Neural crest cell (in vitro differentiated cells): ENCODE results near the gene GRIA4. TPM values are rescaled to one million over a fixed set of nuclear protein-coding genes. Genes with fewer than 3 reads are reported as not detected.

Source experiments
- DNase-seq: peaks from one replicate; pipeline ENCODE4 v3.0.0; 2021; ENCODE audit warnings: low read depth, mixed read lengths, low spot score
- H3K27ac Mint-ChIP-seq: one replicate; pipeline ENCODE4 v1.8.0; 2021; ENCODE audit warnings: mild to moderate bottlenecking, mixed read lengths; ENCODE audit not compliant: unreplicated experiment
- H3K27me3 Mint-ChIP-seq: 2 replicates; pipeline ENCODE4 v1.8.0; 2021; ENCODE audit warnings: low read depth, mild to moderate bottlenecking, mixed read lengths
- H3K36me3 Mint-ChIP-seq: 2 replicates; pipeline ENCODE4 v1.8.0; 2021; ENCODE audit warnings: low read depth, mild to moderate bottlenecking, mixed read lengths
- H3K4me1 Mint-ChIP-seq: 2 replicates; pipeline ENCODE4 v1.8.0; 2021; ENCODE audit warnings: mixed read lengths
- H3K4me3 Mint-ChIP-seq: one replicate; pipeline ENCODE4 v1.8.0; 2021; ENCODE audit warnings: mild to moderate bottlenecking, mixed read lengths
- H3K9me3 Mint-ChIP-seq: 2 replicates; pipeline ENCODE4 v1.8.0; 2021; ENCODE audit warnings: mixed read lengths
- total RNA-seq: library from RNA; stranded (reverse); gene quantifications from 2 replicates; pipeline ENCODE4 v1.2.1, GENCODE V29; 2021
- TF ChIP-seq, protein P1 (sequence below): fragments of 200-600 bp; sonication (generic); conservative IDR thresholded peaks from 2 replicates; pipeline ENCODE4 v1.5.0; 2021; ENCODE audit warnings: antibody characterized with exemption, mild to moderate bottlenecking

Gene GRIA4
- total RNA-seq, 1 donor from 2014 or later: 2.9 TPM

DNA sequence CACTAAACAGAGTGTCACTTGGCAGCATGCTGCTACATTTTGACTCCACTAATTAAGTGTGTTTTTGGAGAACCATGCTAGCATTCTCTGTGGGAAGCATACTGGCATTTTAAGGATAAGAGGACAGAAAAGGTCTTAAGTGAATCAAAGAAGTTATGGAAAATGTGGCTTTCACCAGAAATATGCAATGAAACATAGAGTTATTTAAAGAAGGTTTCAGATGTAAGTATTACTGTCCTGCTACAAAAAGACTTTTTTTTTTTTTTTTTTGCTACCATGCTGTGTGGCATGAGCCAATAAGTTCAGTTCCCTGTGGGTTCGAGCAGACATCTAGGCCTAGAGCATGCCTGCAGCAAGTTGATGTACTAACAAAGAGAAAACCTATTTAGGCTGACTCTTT lies 224.6 kb downstream of the GRIA4 start:
- no peaks in the 10 kb centered on the region for H3K9me3 Mint-ChIP-seq
- no peaks in the 10 kb centered on the region for H3K27me3 Mint-ChIP-seq
- H3K27ac Mint-ChIP-seq: no peak overlapping the region
- TF ChIP-seq, protein P1, sequence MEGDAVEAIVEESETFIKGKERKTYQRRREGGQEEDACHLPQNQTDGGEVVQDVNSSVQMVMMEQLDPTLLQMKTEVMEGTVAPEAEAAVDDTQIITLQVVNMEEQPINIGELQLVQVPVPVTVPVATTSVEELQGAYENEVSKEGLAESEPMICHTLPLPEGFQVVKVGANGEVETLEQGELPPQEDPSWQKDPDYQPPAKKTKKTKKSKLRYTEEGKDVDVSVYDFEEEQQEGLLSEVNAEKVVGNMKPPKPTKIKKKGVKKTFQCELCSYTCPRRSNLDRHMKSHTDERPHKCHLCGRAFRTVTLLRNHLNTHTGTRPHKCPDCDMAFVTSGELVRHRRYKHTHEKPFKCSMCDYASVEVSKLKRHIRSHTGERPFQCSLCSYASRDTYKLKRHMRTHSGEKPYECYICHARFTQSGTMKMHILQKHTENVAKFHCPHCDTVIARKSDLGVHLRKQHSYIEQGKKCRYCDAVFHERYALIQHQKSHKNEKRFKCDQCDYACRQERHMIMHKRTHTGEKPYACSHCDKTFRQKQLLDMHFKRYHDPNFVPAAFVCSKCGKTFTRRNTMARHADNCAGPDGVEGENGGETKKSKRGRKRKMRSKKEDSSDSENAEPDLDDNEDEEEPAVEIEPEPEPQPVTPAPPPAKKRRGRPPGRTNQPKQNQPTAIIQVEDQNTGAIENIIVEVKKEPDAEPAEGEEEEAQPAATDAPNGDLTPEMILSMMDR: no peak
- no peaks in the 10 kb centered on the region for H3K36me3 Mint-ChIP-seq
- H3K4me3 Mint-ChIP-seq: no peak overlapping the region
- no peak for DNase-seq
- no peaks in the 10 kb centered on the region for H3K4me1 Mint-ChIP-seq

DNA sequence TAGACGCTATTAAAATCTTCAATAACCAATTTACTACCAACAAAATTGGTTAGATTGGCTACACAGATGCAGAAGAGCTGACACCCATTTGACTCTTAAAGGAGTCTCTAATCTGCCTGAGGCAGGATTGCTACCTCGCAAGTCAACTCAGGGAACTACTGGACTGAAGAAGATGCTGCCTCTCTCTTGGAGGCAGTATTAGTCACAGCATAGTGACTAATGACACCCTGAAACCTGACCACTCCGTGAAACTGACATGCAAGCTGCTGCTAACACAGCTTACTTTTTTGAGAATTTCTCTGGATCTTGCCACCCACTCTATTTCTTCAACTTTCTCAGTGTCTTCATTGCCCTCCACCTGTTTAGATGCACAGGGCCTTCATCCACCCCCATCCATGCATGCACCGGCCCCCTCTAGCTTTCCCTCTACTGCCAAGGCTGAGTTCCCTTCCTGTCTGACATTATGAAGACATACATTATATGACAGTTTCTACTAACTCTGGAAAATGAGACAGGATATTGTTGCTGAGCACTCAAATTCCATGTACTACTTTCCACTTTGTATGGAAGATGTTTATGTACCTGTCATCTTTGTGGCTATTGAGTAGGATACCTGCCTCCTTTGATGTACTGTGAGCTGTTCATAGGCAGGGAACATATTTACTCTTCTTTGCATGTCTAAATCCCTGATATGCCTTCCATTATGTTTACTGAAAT lies 229.0 kb downstream of the GRIA4 start:
- Mint-ChIP-seq H3K4me1 (no peaks in the 10 kb centered on the region), H3K4me3 (no peak overlapping the region), H3K36me3 (no peaks in the 10 kb centered on the region), H3K27ac (no peak overlapping the region), H3K9me3 (no peaks in the 10 kb centered on the region), H3K27me3 (no peaks in the 10 kb centered on the region)
- no peak for DNase-seq
- TF ChIP-seq, protein P1: no peak

DNA sequence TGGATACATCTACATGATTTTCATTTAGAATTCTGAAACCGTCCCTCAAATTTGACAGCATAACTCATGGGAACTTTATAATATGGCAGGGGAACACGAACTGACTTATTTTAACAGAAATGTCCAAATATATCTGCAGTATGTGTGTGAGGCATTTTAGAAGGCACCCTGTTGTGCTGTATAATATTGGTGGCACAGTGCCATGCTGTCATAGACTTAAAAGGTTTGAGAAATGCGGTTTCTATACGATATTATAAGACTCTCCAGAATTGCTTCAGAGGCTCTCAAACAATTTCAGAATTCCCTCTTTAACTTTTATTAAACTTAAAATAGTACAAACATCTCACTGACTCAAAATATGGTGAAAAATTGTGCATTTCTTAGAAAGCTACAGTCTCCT lies 230.5 kb downstream of the GRIA4 start:
- no peak for DNase-seq

DNA sequence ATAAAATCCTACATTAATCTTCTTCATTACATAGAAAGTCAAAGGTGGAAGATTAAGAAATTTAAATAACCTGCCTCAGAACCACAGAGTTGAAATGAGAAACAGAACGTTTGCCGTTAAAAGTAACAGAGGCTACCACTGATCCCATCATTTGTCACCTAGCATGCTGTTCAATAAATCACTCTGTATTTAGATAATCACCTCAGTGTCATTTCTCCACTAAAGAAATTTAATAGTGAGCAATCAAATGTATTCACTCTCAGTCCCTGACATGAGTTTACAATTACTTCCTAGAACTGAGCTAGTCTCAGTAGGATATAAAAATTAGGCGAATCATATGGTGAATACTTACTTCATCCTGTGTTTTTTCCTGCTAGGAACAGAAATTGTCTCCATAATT lies 242.5 kb downstream of the GRIA4 start:
- no peaks in the 10 kb centered on the region for H3K9me3 Mint-ChIP-seq
- H3K36me3 Mint-ChIP-seq: no peaks in the 10 kb centered on the region
- no peaks in the 10 kb centered on the region for H3K4me1 Mint-ChIP-seq
- DNase-seq: no peak
- H3K4me3 Mint-ChIP-seq: no peak overlapping the region
- H3K27me3 Mint-ChIP-seq: peaks cover 10% of the 10 kb centered on the region
- TF ChIP-seq, protein P1: no peak
- no peak overlapping the region for H3K27ac Mint-ChIP-seq

More for the DNA sequence above, 230.5 kb downstream of the GRIA4 start:
- Mint-ChIP-seq H3K4me3 (no peak overlapping the region), H3K27ac (no peak overlapping the region), H3K4me1 (no peaks in the 10 kb centered on the region), H3K27me3 (no peaks in the 10 kb centered on the region), H3K9me3 (peaks cover 4% of the 10 kb centered on the region), H3K36me3 (no peaks in the 10 kb centered on the region)
- TF ChIP-seq, protein P1: no peak

DNA sequence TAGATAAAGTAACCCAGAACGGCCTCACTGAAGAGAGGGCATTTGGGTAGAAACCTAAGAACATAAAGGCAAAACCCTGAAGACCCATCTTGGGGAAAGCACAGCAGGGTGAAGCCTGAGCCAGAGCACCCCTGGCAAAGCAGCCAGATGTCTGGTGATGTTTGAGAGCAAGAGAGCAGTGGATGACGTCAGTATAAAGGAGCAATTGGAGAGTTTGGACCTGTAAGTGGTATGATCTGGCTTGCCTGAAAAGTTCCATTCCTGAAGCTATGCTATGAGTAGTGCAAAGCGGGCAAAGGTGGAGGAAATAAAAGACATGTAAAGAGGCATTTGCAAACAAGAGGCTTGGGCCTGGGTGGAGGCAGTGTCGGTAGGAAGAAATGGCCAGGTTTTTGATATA lies 244.4 kb downstream of the GRIA4 start:
- H3K4me1 Mint-ChIP-seq: no peaks in the 10 kb centered on the region
- H3K27me3 Mint-ChIP-seq: peaks cover 11% of the 10 kb centered on the region
- H3K36me3 Mint-ChIP-seq: no peaks in the 10 kb centered on the region
- H3K9me3 Mint-ChIP-seq: no peaks in the 10 kb centered on the region
- no peak for DNase-seq
- no peak overlapping the region for H3K27ac Mint-ChIP-seq
- TF ChIP-seq, protein P1: no peak
- no peak overlapping the region for H3K4me3 Mint-ChIP-seq
